Activated naive CD4-positive, alpha-beta T cell treated with anti-CD3 and anti-CD28 coated beads, Interleukin-2, amount 10 ng/mL, durations not matched to agents 7 days and 5 days (primary cell): ENCODE data around the gene RPUSD1.

Experiments
- CTCF ChIA-PET: fragments of 350-600 bp; sonication (Branson Sonifier 250); formaldehyde crosslinking; loops from one replicate; lab custom pipeline; 2021; ENCODE audit warnings: antibody characterized with exemption; lab: Charles Lee
- DNase-seq: peaks from one replicate; pipeline ENCODE4 v3.0.0-alpha.2; 2020
- H3K27ac Mint-ChIP-seq: one replicate; pipeline ENCODE4 v1.8.0; 2021; ENCODE audit warnings: mild to moderate bottlenecking, moderate library complexity, mixed read lengths
- H3K27me3 Mint-ChIP-seq: one replicate; pipeline ENCODE4 v1.8.0; 2021; ENCODE audit warnings: mild to moderate bottlenecking, mixed read lengths
- H3K36me3 Mint-ChIP-seq: one replicate; pipeline ENCODE4 v1.8.0; 2021; ENCODE audit warnings: mixed read lengths
- H3K4me1 Mint-ChIP-seq: one replicate; pipeline ENCODE4 v1.8.0; 2021; ENCODE audit warnings: mixed read lengths
- H3K4me3 Mint-ChIP-seq: one replicate; pipeline ENCODE4 v1.8.0; 2021; ENCODE audit warnings: mild to moderate bottlenecking, moderate library complexity, mixed read lengths
- H3K9me3 Mint-ChIP-seq: one replicate; pipeline ENCODE4 v1.8.0; 2021; ENCODE audit warnings: mixed read lengths

RPUSD1 gene

DNA sequence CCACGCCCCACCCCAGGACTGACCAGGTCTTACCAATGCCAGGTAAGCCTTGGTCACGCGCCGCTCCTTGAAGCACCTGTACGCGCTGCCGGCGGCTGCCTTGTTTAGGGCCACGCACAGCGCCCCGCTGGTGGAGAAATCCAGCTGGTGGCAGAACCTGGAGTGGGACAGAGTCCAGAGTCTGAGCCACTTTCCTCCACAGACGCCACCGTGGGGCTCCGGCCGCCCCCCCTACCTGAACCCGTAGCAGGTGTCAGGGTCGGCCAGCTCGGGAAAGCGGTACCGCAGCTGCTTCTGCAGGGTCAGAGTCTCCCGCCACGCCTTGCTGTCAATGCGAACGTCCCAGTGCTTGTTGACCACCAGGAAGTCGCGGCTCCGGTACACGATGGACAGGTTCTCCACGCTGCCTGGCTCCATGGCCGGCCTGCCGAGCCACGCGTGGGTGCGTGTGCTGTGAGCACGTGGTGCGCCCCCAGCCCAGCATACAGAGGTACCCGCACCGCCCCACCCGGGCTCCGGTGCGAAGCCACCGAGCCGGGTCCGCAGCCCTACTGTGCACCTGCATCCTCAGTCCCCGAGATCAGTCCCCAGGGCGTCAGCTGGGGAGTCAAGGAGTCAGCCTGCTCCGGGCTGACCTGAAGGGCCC lies 737 bp downstream of the RPUSD1 start:
- DNase-seq, result no peak
- no peaks in the 10 kb centered on the region for H3K9me3 Mint-ChIP-seq
- peaks cover 14% of the 10 kb centered on the region for H3K4me1 Mint-ChIP-seq
- H3K27ac Mint-ChIP-seq, result peak overlapping the region; percentile 82
- H3K36me3 Mint-ChIP-seq, result peaks cover 13% of the 10 kb centered on the region
- peak overlapping the region; percentile 87 for H3K4me3 Mint-ChIP-seq
- CTCF ChIA-PET, result interaction anchor here (1.1 to 6.3 kb wide), 2 partner anchors 68 to 75 kb away, joined by 3 to 94 read pairs; partner anchors contain the start of gene METRN
- H3K27me3 Mint-ChIP-seq, result no peaks in the 10 kb centered on the region

DNA sequence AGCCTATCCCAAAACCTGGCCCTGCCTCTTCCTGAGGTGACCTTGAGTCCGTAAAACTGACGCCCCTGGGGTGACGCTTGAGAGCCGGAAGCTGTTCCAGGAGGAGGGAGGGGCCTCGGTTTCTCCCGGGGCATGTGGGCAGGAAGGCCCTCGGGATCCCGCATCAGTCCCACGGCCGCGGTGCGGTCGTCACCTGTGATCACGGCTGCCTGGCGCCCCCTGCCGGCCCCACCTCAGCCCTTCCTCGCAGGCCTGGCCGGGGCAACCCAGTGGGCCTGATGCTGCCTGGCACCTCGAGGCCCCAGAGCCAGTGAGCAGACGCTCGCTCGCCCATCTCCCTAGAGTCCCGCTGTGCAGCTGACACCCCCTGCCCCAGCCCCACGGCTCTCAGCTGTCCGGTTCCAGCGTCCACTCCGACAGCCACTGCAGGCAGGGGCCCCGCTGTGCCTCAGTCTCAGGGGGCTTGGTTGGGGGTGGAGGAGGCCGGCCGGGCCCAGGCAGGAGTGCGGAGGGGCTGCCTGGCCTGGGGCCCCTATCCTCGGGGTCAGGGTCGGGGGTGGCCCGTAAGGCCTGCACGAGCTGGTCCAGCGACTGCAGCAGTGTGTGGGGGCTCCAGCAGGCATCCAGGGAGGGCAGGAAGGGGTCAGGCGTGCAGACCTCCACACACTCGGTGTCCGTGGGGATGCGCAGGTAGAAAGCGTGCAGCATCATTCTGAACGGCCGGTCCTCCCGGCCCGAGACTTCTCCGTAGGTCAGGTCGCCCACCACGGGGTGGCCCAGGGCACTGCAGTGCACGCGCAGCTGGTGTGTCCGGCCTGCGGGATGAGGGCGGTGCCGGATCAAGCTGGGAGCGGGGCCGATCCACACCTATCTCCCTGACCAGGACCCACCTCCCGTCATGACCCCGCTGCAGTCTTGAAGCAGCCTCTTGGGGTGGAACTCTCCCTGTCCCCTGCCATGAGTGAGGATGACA lies 2.3 kb downstream of the RPUSD1 start:
- H3K9me3 Mint-ChIP-seq, result no peaks in the 10 kb centered on the region
- no peak overlapping the region for H3K27ac Mint-ChIP-seq
- CTCF ChIA-PET, result interaction anchor here (0.8 to 6.3 kb wide), 12 partner anchors 9 to 198 kb away, joined by 3 to 94 read pairs (median 3); partner anchors contain the start of gene METRN
- peak; percentile 83 for DNase-seq
- peak overlapping the region; percentile 87 for H3K4me3 Mint-ChIP-seq
- no peaks in the 10 kb centered on the region for H3K27me3 Mint-ChIP-seq
- H3K4me1 Mint-ChIP-seq, result peaks cover 14% of the 10 kb centered on the region
- peaks cover 8% of the 10 kb centered on the region for H3K36me3 Mint-ChIP-seq

GRCh38 chr16:784431-784830 lies 3.8 kb downstream of the RPUSD1 start:
- Mint-ChIP-seq H3K27me3 (no peaks in the 10 kb centered on the region), H3K4me3 (no peak overlapping the region)
- CTCF ChIA-PET, result interaction anchor here (0.7 to 6.3 kb wide), 9 partner anchors 8 to 196 kb away, joined by 3 to 94 read pairs (median 4); partner anchors contain the start of gene METRN

DNA sequence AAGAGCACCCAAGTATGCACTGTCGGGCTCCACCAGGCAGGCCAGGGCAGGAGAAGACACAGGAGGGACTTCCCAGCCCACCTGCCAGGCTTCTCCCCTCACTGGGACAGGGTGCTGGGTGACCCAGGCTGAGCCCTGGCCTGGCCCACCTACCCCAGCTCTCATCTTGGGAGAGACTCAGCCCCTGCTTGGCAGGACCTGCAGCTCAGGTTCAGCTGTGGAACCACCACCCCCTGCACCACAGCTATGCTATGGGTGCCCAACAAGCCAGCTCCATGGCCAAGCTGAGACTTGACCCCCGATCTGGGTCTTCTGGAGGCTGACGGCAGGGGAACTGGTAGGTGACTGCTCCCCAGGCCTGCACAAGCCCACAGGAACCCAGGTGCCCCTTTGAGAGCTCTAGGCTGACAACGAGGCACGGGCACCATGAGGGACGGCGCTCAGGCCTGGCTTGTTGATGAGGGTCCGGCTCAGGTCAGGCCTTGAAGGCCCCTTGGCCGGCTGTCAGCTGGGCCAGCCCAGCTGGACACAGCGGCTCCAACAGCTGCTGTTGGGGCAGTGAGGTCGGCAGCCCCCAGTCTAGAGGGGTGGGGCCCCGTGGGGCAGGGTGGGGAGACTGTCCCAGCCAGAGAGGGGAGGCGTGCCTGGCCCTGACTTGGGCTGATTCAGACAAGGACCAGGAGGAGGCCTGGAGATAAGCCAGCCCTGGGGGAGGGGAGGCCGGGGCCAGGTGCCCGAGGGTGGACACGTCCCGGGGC lies 4.6 kb downstream of the RPUSD1 start:
- no peaks in the 10 kb centered on the region for H3K9me3 Mint-ChIP-seq
- no peak for DNase-seq
- CTCF ChIA-PET, result interaction anchor here (1.5 to 6.3 kb wide), 2 partner anchors 40 to 71 kb away, joined by 6 to 94 read pairs; partner anchors contain the start of gene METRN

More at GRCh38 chr16:784431-784830, 3.8 kb downstream of the RPUSD1 start:
- DNase-seq, result no peak
- Mint-ChIP-seq H3K4me1 (peaks cover 11% of the 10 kb centered on the region), H3K9me3 (no peaks in the 10 kb centered on the region), H3K27ac (no peak overlapping the region), H3K36me3 (peaks cover 8% of the 10 kb centered on the region)

GRCh38 chr16:782766-783403 lies 5.3 kb downstream of the RPUSD1 start:
- Mint-ChIP-seq H3K27ac (no peak overlapping the region), H3K4me3 (no peak overlapping the region), H3K36me3 (peaks cover 8% of the 10 kb centered on the region), H3K4me1 (peaks cover 11% of the 10 kb centered on the region), H3K27me3 (peaks cover 2% of the 10 kb centered on the region), H3K9me3 (no peaks in the 10 kb centered on the region)
- no peak for DNase-seq
- CTCF ChIA-PET, result interaction anchor here (6.3 kb wide), 1 partner anchor 70 kb away, joined by 94 read pairs; the partner anchor contains the start of gene METRN

More for the DNA sequence above, 4.6 kb downstream of the RPUSD1 start:
- Mint-ChIP-seq H3K36me3 (peaks cover 8% of the 10 kb centered on the region), H3K27me3 (no peaks in the 10 kb centered on the region), H3K4me3 (no peak overlapping the region), H3K27ac (no peak overlapping the region), H3K4me1 (peaks cover 11% of the 10 kb centered on the region)

DNA sequence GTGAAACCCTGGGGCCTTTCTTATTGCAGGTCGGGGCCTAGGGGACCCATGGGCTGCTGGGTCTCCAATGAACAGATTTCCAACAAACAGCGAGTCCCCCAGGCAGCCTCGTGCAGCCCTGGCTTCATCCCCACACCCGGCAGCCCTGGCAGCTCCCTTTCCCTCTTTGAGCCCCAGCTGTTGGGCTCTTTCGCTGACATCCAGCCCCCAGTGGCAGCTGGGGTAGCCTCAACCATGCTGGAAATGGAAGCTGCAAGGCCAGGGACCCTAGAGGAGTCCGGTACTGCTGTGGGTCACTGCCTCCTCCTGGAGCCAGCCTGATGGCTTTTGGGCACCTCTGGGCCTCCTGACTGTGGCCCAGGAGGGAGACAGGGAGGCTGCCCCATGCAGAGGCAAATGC lies 5.9 kb downstream of the RPUSD1 start:
- CTCF ChIA-PET, result interaction anchor here (6.3 kb wide), 1 partner anchor 70 kb away, joined by 94 read pairs; the partner anchor contains the start of gene METRN
- H3K36me3 Mint-ChIP-seq, result peaks cover 8% of the 10 kb centered on the region
- no peak overlapping the region for H3K4me3 Mint-ChIP-seq
- peaks cover 5% of the 10 kb centered on the region for H3K27me3 Mint-ChIP-seq
- DNase-seq, result no peak
- no peaks in the 10 kb centered on the region for H3K9me3 Mint-ChIP-seq
- H3K27ac Mint-ChIP-seq, result no peak overlapping the region
- H3K4me1 Mint-ChIP-seq, result peaks cover 11% of the 10 kb centered on the region

GRCh38 chr16:781346-782010 lies 6.7 kb downstream of the RPUSD1 start:
- Mint-ChIP-seq H3K27ac (no peak overlapping the region), H3K27me3 (peaks cover 5% of the 10 kb centered on the region), H3K4me3 (no peak overlapping the region), H3K36me3 (peaks cover 8% of the 10 kb centered on the region), H3K9me3 (no peaks in the 10 kb centered on the region), H3K4me1 (peaks cover 7% of the 10 kb centered on the region)
- CTCF ChIA-PET, result interaction anchor here (6.3 kb wide), 1 partner anchor 69 kb away, joined by 94 read pairs; the partner anchor contains the start of gene METRN
- DNase-seq, result no peak

GRCh38 chr16:780296-780695 lies 7.9 kb downstream of the RPUSD1 start:
- no peak overlapping the region for H3K27ac Mint-ChIP-seq
- peaks cover 5% of the 10 kb centered on the region for H3K36me3 Mint-ChIP-seq
- peaks cover 5% of the 10 kb centered on the region for H3K27me3 Mint-ChIP-seq
- DNase-seq, result no peak
- CTCF ChIA-PET, result interaction anchor here (0.8 kb wide), 1 partner anchor 70 kb away, joined by 3 read pairs; no protein-coding TSS in a partner anchor
- no peak overlapping the region for H3K4me3 Mint-ChIP-seq
- H3K9me3 Mint-ChIP-seq, result no peaks in the 10 kb centered on the region
- peaks cover 5% of the 10 kb centered on the region for H3K4me1 Mint-ChIP-seq

- CTCF ChIA-PET, result no interaction called here
- H3K4me3 Mint-ChIP-seq, result no peak overlapping the region
- DNase-seq, result no peak
- H3K9me3 Mint-ChIP-seq, result no peaks in the 10 kb centered on the region
- H3K27ac Mint-ChIP-seq, result no peak overlapping the region
- H3K36me3 Mint-ChIP-seq, result no peaks in the 10 kb centered on the region
- H3K27me3 Mint-ChIP-seq, result peaks cover 5% of the 10 kb centered on the region
- no peaks in the 10 kb centered on the region for H3K4me1 Mint-ChIP-seq
Observed at GRCh38 chr16:779561-779960, 8.6 kb downstream of the RPUSD1 start.

DNA sequence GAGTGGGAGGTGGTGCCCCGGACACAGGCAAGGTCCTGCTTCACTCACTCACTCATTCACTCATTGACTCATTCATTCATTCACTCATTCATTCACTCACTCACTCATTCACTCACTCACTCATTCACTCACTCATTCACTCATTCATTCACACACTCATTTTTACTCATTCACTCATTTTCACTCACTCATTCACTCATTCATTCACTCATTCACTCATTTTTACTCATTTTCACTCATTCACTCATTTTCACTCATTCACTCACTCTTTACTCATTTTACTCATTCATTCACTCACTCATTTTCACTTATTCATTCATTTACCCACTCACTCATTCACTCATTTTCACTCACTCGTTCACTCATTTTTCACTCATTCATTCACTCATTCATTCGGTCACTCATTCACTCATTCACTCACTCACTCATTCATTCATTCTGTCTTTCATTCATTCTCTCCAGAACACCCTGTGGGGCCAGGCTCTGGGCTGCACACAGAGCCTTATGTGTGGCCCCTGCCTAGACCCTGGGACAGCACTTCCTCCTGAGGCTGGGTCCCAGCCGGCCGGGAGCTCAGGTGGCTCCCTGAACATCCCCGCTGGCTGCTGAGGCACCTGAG lies 9.2 kb downstream of the RPUSD1 start:
- peaks cover 5% of the 10 kb centered on the region for H3K27me3 Mint-ChIP-seq
- DNase-seq, result no peak
- CTCF ChIA-PET, result no interaction called here
- H3K4me3 Mint-ChIP-seq, result no peak overlapping the region
- H3K9me3 Mint-ChIP-seq, result no peaks in the 10 kb centered on the region
- no peaks in the 10 kb centered on the region for H3K4me1 Mint-ChIP-seq
- no peaks in the 10 kb centered on the region for H3K36me3 Mint-ChIP-seq
- no peak overlapping the region for H3K27ac Mint-ChIP-seq

DNA sequence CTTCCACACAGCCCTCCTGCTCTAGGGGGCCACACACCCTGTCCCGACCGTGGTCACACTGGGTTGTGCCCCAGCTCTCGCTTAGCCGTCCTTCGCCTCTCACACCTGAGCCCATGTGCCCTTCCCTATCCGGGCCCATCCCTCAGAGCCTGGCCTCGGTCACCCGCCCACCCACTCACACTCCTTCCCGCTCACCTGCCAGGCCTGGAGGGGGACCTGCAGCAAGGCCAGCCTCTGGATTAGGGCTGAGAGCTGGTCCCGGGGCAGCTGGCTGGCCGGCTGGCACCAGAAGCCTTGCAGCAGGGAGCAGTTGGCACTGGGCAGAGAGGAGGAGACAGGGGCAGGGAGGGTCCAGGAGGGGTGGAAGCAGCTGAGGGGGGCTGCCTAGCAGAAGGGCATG lies 9.7 kb downstream of the RPUSD1 start:
- Mint-ChIP-seq H3K9me3 (no peaks in the 10 kb centered on the region), H3K4me3 (no peak overlapping the region), H3K27me3 (peaks cover 5% of the 10 kb centered on the region), H3K27ac (no peak overlapping the region), H3K4me1 (no peaks in the 10 kb centered on the region), H3K36me3 (no peaks in the 10 kb centered on the region)
- DNase-seq, result no peak
- CTCF ChIA-PET, result no interaction called here

DNA sequence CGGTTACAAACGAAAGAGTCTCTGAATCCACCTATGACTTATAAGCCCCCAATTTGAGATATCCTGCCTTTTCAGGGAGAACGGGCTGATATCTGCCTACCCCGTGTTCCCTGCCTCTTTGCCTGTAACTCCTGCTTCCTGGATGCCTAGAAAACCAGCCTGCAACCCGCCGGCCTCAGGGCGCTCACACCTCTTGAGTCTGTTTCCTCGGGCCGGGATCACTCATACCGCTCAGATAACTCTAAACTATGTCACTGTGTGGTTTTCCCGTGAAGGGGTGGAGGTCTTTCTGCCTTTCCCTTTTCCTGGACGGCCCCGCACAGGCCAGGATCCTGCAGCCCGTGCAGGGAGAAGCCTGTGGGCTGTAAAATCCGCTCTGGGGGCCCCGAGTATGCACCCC lies 10.4 kb downstream of the RPUSD1 start:
- CTCF ChIA-PET, result no interaction called here
- no peak for DNase-seq
- H3K4me3 Mint-ChIP-seq, result no peak overlapping the region
- H3K36me3 Mint-ChIP-seq, result no peaks in the 10 kb centered on the region
- H3K4me1 Mint-ChIP-seq, result no peaks in the 10 kb centered on the region
- peaks cover 5% of the 10 kb centered on the region for H3K27me3 Mint-ChIP-seq
- peak overlapping the region; percentile 38 for H3K27ac Mint-ChIP-seq
- no peaks in the 10 kb centered on the region for H3K9me3 Mint-ChIP-seq
